GM18502 (cell line): ENCODE data around the gene ZNF331.

Experiments
- ATAC-seq: cut with Tn5 transposase; IDR thresholded peaks from one replicate; pipeline ENCODE4 v1.9.1; 2021; ENCODE audit warnings: mild to moderate bottlenecking; ENCODE audit not compliant: unreplicated experiment, poor library complexity

Gene ZNF331

DNA sequence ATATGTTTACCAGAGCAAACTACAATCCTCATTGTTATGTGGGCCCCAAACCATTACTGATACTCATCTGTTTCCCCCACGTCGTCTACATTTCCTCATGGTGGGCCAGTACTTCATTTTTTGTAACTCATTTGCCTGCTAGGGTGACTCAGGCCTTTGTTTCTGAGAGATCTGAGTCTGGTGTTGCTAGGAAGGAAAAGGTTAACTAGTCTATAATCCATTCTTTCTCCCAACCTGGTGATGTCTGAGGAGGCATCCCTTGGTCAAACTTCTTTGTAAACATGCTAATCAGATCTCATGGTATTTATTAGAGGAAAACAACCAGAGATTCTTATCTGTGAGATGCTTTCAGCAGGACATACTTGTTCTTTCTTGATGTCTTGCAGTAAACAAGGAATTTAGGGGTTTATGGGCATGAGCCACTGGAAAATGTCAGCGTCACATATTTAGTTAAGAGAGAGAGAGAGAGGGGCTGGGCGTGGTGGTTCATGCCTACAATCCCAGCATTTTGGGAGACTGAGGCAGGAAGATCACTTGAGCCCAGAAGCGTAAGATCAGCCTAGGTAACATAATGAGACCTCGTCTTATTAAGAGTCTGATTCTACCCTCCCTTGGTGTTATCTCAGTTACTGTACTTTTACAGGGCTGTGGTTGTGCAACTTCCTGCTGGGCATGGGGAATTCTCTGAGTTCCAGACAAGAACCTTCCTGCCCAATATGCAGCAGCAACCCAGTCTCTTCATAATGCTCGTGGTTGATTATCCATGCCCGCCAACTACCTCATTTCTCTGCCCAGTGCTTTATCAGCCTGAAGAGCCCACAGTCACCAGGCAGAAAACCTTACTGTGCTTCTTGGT lies 84.2 kb downstream of the ZNF331 start:
- ATAC-seq = no peak

DNA sequence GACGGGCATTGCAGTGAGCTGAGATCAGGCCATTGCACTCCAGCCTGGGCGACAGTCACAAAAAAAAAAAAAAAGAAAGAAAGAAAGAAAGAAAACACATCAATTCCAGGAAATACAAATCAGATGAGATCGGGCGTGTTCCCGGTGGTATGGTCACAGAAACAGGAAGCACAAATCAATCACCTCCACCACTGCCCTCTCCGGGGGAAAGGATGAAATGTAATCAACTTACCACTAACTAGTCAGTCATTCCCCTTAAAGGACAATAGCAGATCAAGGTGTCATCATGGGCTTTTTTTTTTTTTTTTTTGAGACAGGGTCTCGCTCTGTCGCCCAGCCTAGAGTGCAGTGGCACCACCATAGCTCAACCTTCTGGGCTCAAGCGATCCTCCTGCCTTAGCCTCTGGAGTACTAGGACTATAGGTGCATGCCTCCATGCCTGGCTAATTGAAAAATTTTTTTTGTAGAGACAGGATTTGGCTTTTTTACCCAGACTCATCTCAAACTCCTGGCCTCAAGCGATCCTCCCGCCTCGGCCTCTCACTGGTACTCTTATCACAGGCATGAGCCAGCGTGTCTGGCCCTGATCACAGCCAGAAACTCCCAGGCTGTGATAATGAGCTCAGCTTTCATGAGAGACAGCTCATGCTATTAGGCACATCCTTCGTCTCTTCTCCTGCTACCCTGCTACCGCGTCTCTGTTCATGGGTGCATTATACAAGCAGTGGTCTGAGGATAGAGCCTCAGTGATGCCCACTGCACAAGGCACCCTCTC lies 87.0 kb downstream of the ZNF331 start:
- ATAC-seq = no peak

- no peak for ATAC-seq
These were observed 88.5 kb downstream of the ZNF331 start for GRCh38 chr19:53626486-53626885.

DNA sequence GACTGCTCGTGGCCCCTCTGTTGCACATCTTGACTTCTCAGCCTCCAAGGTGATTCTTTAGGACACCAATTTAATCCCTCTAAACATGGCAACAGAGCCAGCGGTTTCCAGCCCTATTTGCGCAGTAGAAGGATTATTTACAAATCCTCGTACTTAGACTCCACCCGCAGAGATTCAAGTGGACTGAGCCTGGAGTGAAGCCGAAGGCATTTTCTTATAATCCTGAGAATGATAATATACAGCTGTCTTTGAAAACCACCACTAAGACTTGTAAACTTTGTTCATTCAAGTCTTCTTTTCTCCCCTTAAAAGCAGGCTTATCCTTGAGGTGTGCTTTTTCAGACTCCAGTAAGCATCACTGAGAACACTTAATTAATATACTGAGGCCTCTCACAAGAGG lies 89.0 kb downstream of the ZNF331 start:
- ATAC-seq = no peak
